NCI-H2227 treated with DMSO at 0.1 percent for 48 hours (cell line): ENCODE measurements around the gene SH3RF1.
"Not testable (repeated sequence)": the region's sequence is repeated elsewhere in the genome, so short reads cannot be mapped to it uniquely, and the experiment has no call there.

Experiments
- DNase-seq: peaks from one replicate; lab custom pipeline; 2025; lab: John Stamatoyannopoulos, UW

SH3RF1 gene

DNA sequence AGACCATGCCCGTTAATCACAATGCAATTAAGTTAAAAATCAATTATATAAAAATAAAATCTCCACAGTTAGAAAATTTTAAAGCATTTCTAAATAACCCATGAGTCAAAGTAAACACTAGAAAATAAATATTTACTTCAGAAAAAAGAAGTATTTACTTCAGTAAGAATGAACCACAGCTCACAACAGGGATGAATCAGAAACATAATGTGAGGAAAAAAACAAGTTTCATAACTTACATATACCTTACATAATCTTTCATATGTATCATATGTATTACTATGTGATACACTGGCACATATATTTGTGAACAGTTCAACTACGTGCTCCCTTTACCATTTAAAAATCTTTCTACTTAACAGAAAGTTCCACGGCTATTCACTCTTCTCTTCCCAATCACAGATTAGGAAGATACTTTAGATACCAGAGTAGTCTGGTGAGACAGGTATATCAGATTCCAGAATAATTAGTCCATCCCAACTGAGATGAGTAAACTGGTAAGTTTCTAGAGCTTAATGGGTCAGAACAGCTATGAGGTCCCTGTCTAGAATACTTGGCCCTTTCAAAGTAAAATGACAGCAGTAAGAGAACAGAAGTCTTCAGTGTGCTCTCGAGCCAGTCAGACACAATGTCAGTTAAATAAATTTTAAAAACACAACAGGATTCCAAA, 70.3 kb downstream of the SH3RF1 start:
- no peak for DNase-seq

DNA sequence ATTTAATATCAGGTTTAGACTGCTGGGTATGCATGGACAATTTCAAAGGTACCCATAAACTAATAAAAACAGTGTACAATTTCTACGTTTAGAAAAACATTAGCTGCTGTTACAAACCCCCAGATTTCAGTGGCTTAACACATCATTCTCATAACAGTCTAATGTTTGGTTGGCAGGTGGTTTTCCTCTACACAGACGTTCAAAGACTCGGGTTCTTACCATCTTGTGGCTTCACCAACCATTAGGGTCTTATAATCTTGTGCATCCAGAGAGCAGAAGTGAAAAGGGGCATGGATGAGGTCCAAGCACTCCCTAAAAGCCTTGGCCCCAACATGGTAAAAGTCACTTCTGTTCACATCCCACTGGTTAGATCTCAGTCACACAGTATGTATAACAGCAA, 71.6 kb downstream of the SH3RF1 start:
- no peak for DNase-seq

DNA sequence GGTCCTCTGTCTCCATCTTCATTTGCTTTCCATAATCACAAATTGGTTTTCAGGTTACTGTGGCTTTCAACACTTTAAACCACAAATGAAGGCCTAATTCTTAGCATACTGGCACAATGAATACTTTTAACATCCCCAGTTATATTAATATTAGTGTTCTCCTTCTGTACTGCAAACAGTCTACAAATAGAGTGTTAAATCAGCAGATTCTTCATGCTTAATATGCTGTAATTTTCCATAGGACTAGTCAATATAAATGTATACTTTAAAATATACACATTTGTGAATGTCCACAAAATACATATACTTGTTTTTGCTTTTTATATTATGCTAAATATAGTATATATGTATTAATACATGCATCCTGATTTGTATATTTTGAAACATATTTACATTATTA, 72.6 kb downstream of the SH3RF1 start:
- DNase-seq = no peak

DNA sequence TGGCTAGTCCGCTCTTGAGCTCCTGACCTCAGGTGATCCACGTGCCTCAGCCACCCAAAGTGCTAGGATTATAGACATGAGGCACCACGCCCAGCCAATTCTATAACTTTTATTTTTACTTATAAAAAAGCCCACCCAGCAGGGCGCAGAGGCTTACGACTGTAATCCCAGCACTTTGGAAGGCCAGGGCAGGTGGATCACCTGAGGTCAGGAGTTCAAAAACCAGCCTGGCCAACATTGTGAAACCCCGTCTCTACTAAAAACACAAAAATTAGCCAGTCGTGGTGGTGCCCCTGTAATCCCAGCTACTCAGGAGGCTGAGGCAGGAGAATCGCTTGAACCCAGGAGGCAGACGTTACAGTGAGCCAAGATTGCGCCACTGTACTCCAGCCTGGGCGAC, 73.5 kb downstream of the SH3RF1 start:
- DNase-seq = not testable (repeated sequence)

DNA sequence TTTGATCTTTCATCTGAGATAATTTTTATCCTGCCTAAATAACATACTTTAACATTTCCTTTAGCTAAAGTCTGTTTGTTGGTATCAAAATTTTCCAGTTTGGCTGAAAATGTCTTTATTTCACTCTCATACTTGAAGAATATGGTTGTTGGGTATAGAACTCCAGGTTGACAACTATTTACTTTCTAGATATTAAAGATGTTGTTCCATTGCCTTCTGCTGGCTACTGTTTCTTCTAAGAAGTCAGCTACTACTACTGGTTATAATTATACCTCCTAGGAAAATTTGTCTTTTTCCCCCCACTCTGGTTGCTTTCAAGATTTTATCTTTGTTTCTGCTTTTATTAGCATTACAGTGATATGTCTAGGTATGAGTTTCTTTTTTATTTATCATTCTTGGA, 75.7 kb downstream of the SH3RF1 start:
- no peak for DNase-seq

DNA sequence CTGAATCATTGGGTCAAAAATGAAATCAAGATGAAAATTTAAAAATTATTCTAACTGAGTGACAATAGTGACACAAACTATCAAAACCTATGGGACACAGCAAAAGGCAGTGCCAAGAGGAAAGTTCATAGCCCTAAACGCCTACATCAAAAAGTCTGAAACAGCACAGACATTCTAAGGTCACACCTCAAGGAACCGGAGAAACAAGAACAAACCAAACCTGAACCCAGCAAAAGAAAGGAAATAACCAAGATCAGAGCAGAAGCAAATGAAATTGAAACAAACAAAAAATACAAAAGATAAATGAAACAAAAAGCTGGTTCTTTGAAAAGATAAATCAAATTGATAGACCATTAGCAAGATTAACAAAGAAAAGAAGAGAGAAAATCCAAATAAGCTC, 80.8 kb downstream of the SH3RF1 start:
- not testable (repeated sequence) for DNase-seq

DNA sequence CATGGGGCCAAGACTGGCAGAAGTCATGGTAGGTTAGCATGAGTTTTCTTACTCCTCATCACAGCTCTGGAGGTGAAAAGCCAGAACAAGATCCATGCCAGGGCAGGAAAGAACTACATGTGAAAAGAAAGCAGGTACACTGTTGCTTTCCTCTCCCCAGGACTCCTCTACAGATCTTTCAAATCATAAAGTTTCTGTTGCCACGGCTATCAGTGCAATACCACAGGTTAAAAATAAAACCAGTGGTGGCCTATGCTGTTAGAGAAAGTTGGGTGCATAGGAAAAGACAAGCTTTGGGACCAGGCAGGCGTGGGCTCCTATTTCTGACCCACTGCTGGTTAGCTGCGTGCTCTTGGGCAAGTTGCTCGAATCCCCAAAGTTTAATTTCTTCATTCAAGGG, 81.4 kb downstream of the SH3RF1 start:
- no peak for DNase-seq

DNA sequence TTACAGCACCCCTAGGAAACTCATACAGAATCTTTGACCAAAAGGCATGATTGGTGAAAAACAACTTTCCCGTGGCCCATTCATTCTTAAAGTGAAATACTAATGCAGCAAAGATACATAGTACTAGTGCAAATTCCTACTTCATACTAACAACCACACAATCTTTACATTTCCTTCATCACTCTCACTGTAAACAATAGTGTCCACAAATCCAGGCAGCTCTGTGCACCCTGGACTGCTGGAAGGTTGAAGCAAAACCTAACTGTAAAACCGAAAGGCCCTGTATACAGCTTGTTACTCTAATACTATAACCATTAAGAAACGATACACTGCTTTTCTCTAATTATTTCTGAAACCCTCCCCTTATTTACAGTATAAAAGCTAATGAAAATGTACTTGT, 82.6 kb downstream of the SH3RF1 start:
- no peak for DNase-seq

DNA sequence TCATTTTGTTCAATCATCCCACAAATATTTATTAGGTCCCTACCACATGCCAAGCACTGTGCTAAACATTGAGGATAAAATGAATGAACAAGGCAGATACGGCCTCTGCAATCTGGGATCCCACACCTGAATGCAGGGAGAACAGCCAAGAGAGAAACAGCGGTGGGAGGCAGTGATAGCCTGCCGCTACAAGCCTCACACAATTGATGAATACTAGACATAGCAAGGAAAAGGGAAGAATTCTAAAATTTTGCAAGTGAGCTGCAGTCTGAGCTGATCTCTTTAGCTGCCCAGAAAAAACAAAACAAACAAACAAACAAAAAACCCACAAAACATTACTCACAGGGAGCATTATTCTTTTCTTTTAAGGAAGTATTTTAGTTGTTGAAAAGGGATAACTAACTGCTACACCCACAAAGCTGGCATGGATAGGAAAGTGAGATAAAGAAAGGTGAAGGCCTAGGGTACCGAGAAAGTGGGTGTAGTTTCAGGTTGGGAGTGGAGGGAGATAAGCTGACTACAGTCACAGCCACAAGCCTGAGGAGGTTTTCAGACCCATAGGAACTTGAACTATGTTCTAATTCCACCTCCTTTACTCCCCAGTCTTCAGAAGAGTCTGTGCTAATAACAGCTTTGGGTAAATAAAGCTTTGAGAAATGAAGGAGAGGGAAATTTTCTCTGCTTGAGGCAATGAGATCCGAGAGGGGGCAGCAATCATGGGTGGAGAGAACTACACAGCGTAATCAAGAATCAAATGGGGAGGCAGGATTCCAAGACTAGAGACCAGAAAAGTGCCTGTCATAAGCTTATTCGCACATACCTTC, 85.4 kb downstream of the SH3RF1 start:
- no peak for DNase-seq

DNA sequence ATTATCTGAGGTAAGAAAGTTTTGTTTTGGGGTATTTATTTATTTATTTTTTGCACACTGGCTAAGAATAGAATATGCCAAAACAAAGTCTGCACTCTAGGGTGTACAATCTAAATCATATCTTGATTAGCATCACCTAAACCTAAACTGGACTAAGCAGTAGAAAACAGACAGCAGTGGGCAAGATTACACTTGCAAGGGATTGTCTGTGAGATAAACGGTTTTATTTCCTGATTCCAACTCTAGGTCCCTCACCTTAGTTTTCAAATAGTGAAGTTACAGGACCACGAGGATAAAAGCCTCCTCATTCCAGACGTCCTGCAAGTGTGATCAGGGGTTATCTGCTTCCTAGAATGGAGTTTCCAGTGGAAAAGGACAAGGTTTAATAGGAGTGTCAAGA, 86.1 kb downstream of the SH3RF1 start:
- no peak for DNase-seq

DNA sequence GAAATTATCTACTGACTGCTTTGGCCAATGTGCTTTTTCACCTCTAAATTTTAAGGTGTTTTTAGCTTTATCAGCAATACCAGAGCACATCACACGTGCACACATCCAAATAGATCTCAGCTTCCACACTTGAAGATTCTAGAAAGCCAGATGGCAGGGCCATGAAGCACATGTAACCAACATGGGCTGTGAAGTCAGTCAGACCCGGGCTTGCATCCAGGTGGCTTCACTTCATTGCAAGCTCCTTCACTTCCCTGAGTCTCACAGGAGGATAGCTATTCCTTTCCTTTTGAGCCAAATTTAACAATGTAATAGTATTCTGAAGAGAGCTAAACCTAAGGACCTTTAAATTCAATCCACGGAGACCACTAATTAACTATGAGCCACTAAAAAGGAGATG, 86.5 kb downstream of the SH3RF1 start:
- no peak for DNase-seq

DNA sequence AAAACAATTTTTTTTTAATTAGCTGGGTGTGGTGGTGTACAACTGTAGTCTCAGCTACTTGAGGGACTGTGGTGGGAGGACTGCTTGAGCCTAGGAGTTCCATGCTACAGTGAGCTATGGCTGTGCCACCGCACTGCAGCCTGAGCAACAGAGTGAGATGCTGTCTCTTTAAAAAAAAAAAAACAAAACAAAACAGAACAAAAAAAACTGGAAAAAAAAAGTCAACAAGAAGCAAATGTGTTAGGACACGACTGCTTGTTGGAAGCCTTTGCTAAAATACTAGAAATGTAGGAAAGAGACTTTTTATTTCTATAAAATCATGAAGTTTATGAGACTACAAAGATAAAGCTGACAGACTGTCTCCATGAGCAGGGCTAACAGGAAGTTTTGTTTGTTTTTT, 87.2 kb downstream of the SH3RF1 start:
- DNase-seq = no peak

DNA sequence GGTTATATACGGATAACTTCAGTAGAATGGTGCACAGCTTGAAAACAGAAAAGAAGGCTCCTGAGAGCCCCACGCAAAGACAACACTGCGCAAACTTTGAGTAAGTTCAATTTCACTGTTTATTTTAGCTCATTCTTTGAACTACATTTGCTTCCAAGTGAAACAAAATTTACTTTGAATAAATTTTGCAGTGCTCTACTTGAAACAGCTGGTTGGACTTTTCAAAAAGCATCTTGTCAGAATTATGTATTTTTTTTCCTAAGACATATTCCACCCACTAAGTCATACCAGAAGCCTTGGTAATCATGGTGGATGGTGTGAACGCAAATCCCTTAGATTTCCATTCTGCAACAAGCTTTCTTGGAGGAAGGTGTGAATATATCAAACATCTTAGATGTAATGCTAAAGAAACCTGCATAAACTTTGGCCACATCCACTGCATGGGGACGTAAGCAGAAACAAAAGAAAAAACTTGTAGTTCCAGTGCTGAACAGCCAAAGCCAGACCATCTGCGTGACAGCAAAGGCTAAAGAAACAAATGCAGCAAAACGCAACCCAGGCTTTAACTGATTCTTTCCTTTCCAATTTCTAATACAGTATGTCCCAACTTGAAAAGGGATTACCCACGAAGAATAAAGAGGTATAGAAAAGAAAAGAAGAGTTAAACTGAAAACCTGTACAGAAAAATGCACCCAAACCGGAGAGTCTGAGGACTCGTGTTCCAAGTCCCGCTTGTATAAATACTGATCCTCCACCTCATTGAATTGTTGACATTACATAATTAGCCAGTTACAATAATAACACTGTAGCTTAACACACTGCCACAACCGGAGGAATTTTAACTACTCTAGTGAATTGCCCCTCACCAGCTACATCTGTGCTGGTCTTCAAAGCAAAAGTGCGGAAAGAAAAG, 90.9 kb downstream of the SH3RF1 start:
- no peak for DNase-seq

DNA sequence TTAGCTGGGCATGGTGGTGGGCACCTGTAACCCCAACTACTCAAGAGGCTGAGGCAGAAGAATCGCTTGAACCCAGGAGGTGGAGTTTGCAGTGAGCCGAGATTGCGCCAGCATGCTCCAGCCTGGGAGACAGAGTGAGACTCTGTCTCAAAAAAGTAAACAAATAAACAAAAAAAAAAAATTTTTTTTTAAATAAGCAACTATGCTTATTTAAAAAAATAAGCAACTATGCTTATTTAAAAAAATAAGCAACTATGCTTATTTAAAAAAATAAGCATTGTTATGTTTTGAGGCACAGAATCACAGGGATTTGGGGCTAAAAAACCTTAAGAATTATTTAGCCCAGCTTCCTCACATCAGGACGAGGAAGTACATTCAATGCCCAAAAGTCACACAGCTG, 92.7 kb downstream of the SH3RF1 start:
- not testable (repeated sequence) for DNase-seq

DNA sequence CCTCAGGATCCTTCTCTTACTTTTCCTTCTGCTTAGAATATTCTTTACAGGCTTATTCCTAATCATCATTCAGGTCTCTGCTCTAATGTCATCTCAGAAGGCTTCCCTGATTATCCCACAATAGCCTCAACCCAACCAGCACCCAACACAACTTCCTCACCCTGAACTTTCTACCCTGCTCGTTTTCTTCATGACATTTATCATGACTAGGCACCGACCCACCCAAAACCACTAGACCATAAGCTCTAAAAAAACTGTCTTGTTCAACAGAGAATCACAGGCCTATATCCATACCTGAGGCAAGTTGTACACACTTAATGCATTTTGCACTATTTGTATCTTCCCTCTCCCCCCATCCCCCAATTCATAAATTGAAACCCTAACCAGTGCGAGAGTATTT, 95.3 kb downstream of the SH3RF1 start:
- DNase-seq = no peak

DNA sequence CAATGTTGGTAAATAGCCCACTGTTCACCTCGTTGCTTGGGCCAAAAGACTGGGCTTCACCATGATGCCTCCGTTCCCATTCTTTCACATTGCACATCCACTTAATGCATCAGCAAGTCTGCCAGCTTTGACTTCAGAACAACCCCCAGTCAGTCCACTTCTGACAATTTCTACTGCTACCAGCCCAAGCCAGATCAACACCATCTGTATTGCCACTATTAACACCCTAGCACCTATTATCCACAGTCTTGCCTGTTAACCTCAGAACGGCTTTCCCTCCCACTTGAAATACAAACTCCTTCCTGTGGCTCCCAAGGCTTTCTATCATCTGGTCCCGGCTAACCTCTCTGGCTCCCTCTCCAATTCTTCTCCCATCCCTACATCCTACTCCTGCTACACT, 95.7 kb downstream of the SH3RF1 start:
- no peak for DNase-seq

DNA sequence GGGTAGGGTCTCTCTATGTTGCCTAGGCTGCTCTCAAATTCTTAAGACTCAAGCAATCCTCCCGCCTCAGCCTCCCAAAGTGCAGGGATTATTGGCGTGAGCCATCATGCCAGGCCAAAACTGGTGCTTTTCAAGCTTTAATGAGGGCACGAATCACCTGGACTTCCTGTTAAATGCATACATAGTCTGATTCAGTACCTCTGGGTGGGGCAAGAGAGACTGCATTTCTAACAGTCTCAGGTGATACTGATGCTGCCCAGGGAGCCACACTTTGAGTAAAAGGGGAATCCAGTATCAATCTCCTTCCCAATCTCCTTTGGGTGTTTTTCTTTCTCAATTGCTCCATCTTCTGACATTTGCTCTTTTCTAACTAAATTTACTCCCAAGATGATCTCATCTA, 96.5 kb downstream of the SH3RF1 start:
- DNase-seq = no peak

DNA sequence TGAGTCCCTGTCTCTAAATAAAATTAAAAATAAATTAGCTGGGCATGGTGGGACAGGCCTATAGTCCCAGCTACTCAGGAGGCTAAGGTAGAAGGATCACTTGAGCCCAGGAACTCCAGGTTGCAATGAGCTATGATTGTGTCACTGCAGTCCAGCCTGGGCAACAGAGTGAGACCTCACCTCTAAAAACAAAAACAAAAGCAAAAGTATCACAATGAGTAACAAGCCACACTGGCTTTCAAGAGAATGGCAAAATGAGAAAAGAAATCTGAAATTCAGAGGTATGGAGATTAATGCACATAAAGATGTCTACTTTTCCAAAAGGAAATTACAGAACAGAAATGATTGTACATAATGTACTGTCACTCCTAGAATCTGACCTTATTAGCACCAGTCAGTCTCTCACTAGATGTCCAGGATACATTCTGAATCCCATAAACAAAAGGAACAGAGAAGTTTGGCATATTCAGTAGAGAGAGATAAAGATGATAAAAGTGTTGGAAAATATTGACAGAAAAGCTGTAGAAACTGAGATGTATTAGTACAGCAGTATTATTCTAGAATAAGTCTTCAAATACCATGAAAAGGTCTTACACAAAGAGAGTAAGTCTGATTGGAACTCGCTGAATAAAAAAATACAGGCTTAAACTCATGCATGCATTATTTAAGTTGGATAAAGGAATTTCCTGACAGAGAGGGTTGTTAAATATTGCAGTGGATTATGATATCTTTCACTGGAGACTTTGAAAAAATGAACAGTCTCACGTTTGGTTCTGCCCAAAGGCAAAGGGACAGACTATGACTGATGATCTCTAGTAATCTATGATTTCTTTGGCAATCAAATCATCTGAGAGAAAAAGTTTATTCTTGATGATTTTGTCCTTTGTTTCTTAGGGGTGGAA, 102.5 kb downstream of the SH3RF1 start:
- DNase-seq = no peak

DNA sequence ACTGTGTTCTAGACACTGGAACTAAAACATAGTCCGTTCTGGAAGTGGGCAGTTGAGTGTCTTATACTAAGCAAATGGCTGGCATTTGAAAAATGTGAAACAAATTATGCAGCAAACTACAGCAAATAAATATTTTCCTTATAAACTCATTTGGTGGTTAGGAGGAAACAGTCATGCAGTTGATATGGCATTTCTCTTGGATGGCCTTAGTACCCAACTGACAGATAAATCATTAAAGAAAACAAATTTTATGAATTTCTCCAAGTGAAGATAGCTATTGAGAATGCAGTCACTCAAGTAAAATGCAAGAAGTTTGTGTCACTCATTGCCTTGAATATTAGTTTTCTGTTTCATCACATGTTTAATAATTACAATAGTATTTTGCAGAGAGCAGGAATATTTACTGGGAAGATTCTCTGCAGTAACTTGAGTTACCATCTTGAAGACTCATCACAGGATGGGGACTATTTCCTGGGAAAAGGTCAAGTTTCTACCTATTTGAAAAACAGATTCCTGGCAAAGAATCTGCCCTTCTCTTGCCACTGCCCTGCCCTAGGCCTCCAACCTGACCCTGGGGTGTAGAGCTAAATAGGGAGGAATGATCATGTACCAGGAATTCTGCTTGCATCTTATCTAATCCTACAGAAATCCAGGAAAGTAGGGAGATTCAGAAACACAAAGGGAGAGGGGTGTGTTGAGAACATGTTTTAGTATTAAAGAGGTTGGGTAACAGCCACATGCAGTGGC, 105.9 kb downstream of the SH3RF1 start:
- DNase-seq = no peak

DNA sequence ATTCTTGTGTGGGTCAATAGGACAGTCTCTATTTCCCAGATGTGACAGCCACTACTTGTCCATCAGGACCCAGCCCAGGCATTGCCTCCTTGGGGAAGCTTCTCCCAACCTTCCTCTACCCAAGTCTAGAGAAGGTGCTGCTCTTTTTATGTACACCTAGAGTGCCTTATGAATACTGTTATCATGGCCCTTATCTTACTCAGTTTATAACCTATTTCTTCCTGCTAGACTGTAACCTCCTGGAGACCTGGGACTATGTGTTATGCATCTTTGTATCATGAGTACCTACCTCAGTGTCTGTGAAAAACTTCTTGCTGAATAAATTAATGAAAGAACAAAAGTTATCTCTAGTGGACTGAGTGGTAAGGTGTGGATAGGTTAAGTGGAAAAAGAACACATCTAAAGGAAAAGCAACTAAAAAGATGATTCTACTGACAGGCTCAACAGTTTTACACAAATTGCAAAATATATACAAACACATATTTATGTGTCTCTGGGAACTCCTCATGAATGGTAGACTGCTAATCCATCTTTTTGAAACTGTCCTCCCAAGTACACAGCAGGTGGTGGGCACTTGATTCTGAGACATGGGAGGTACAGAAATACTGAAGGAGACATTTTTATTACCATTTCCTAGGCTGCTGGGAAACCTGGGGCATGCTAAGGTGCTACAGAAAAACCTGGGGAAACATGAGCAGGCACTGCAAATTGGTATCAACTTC, 106.6 kb downstream of the SH3RF1 start:
- no peak for DNase-seq
